ENCODE results near the gene IGHMBP2. TPM values are rescaled to one million over a fixed set of nuclear protein-coding genes. Genes with fewer than 3 reads are reported as not detected.

IGHMBP2 gene
- total and polyA plus RNA-seq, 9 of the 15 experiments (the other 6 are each of a cell fraction or from before 2014, with no cell fraction given) = 1.6 to 24.8 (median 14.5) TPM

GRCh38 chr11:68973219-68973618, 69.5 kb downstream of the IGHMBP2 start:
- H3K4me1 ChIP-seq (replicated peaks in 1 of 2; ENCODE audit: control insufficient read depth in 2 of 2, insufficient read depth in 2 of 2, low read length in 2 of 2) = peaks cover 4 to 5% of the 10 kb centered on the region in 2 experiments; a peak in 3 of 5 replicates
- H4K20me1 ChIP-seq (replicated peaks; ENCODE audit: control insufficient read depth, insufficient read depth, low read length) = no peaks in the 10 kb centered on the region
- no peak overlapping the region for H3K4me2 ChIP-seq (ENCODE audit: insufficient read depth, low read length)
- no peak overlapping the region for H3K4me3 ChIP-seq
- H2AFZ ChIP-seq (ENCODE audit: low read depth, low read length) = no peak overlapping the region
- WGBS (ENCODE audit: insufficient coverage, low coverage, missing lambda C conversion rate) = 8% methylated on average over 4 of the region's 4 CpGs
- no peak for DNase-seq (ENCODE audit: extremely low read depth in 1 of 4, low spot score in 3 of 4)
- no peaks in the 10 kb centered on the region for H3K79me2 ChIP-seq (ENCODE audit: control insufficient read depth, insufficient read depth, low read length)
- H3K9ac ChIP-seq (ENCODE audit: insufficient read depth in 1 of 2, low read depth in 2 of 2, low read length in 2 of 2) = no peak overlapping the region
- no peaks in the 10 kb centered on the region for H3K9me1 ChIP-seq (ENCODE audit: control insufficient read depth, insufficient read depth, low read length)
- H3K27ac ChIP-seq (ENCODE audit: extremely low read depth, low read depth, low read length) = no peak overlapping the region
- no peak for ATAC-seq
- BruUV-seq (replicated peaks) = no TSS peak
- FAIRE-seq = peak; percentile 6
- in situ Hi-C loops (cut with MboI) (no loop called here), intact Hi-C loops (cut with micrococcal nuclease) (no loop called here)
- POLR2A ChIA-PET = no interaction called here
- H3K27me3 ChIP-seq (ENCODE audit: control insufficient read depth in 2 of 2, insufficient read depth in 2 of 2, low read length in 2 of 2) = peaks cover 27 to 42% of the 10 kb centered on the region in 2 experiments
- no peaks in the 10 kb centered on the region for H3K36me3 ChIP-seq (ENCODE audit: control insufficient read depth, insufficient read depth, low read length)
- CTCF ChIA-PET (ENCODE audit: low intra/inter-chr PET ratio) = no interaction called here
- no peaks in the 10 kb centered on the region for H3K9me3 ChIP-seq (replicated peaks; ENCODE audit: control insufficient read depth, insufficient read depth, low read depth, low read length)
- TF ChIP-seq MBD1 (CRISPR knock-in tag; IDR thresholded peaks at IDR 0.05) (no peak), CBX8 (IDR thresholded peaks at IDR 0.05; ENCODE audit: borderline replicate concordance, extremely low read depth, low read depth, low read length, poor library complexity, severe bottlenecking) (no peak), ZNF133 (CRISPR knock-in tag; IDR thresholded peaks at IDR 0.05) (no peak), ZNF766 (CRISPR knock-in tag; conservative IDR thresholded peaks at IDR 0.05) (no peak), CBX3 (IDR thresholded peaks at IDR 0.05; ENCODE audit: borderline replicate concordance in 1 of 2, low read length in 2 of 2) (no peak), JUND (IDR thresholded peaks at IDR 0.05; ENCODE audit: borderline replicate concordance, low read depth, low read length) (no peak), JUND (tag; IDR thresholded peaks at IDR 0.05; ENCODE audit: borderline replicate concordance, low read depth, low read length) (no peak), ZBTB11 (CRISPR knock-in tag; IDR thresholded peaks at IDR 0.05) (no peak), DDX20 (tag; IDR thresholded peaks at IDR 0.05; ENCODE audit: low read depth) (no peak), SMARCA4 (IDR thresholded peaks at IDR 0.05) (no peak), RCOR1 (IDR thresholded peaks at IDR 0.05; ENCODE audit: borderline replicate concordance in 1 of 2, low read depth in 2 of 2, low read length in 2 of 2) (no peak), ZBTB2 (IDR thresholded peaks at IDR 0.05) (no peak), TGIF2 (CRISPR knock-in tag; IDR thresholded peaks at IDR 0.05) (no peak), ZFP1 (CRISPR knock-in tag; IDR thresholded peaks at IDR 0.05) (no peak), ZNF121 (CRISPR knock-in tag; conservative IDR thresholded peaks at IDR 0.05) (no peak), ZNF41 (CRISPR knock-in tag; conservative IDR thresholded peaks at IDR 0.05) (no peak), ASH1L (IDR thresholded peaks at IDR 0.05; ENCODE audit: borderline replicate concordance, low read depth, partially characterized antibody) (no peak)
